Stimulated activated naive B cell treated with anti-CD40 and anti-IgM and Interleukin-4, amounts not matched to agents 10 μg/mL and 1 μg/mL and 100 μg/mL, for 72 hours (primary cell): Measurements from ENCODE around the gene PNPLA6.

Experiments used
- ATAC-seq, 2 donors: fragments of 150-1000 bp; cut with Tn5 transposase; replicated peaks; 2 replicates each; pipeline ENCODE4 v1.10.0; 2021; ENCODE audit warnings: moderate library complexity in 1 of 2
- DNase-seq: peaks from one replicate; pipeline ENCODE4 v3.0.0; 2021
- H3K27ac Mint-ChIP-seq: one replicate; pipeline ENCODE4 v1.8.0; 2022; ENCODE audit warnings: mild to moderate bottlenecking, mixed read lengths
- H3K27me3 Mint-ChIP-seq, 2 donors: one replicate each; pipeline ENCODE4 v1.8.0; 2022; ENCODE audit warnings: mixed read lengths in 2 of 2
- H3K36me3 Mint-ChIP-seq, 2 donors: one replicate each; pipeline ENCODE4 v1.8.0; 2022; ENCODE audit warnings: mixed read lengths in 2 of 2, mild to moderate bottlenecking in 1 of 2
- H3K4me1 Mint-ChIP-seq, 2 donors: one replicate each; pipeline ENCODE4 v1.8.0; 2022; ENCODE audit warnings: mixed read lengths in 2 of 2, mild to moderate bottlenecking in 1 of 2
- H3K4me3 Mint-ChIP-seq, 2 donors: one replicate each; pipeline ENCODE4 v1.8.0; 2022; ENCODE audit warnings: mild to moderate bottlenecking in 2 of 2, mixed read lengths in 2 of 2, moderate library complexity in 1 of 2
- H3K9me3 Mint-ChIP-seq, 2 donors: one replicate each; pipeline ENCODE4 v1.8.0; 2022; ENCODE audit warnings: mixed read lengths in 2 of 2, mild to moderate bottlenecking in 1 of 2

The PNPLA6 gene

GRCh38 chr19:7535047-7535997, at the start of gene PNPLA6:
PNPLA6 (plus strand) TSS chr19:7535717; CDS start chr19:7535789, 72 bp downstream.
- ATAC-seq (peak; percentile 76 to 81), DNase-seq (peak; percentile 93)
- Mint-ChIP-seq H3K27me3 (no peaks in the 10 kb centered on the region), H3K36me3 (peaks cover 27 to 28% of the 10 kb centered on the region in 2 donors), H3K4me1 (peaks cover 17 to 34% of the 10 kb centered on the region in 2 donors), H3K27ac (peak within 1 kb of the TSS; percentile 98), H3K4me3 (peak within 1 kb of the TSS; percentile 98 to 99), H3K9me3 (no peaks in the 10 kb centered on the region)

- no peak overlapping the region for H3K27ac Mint-ChIP-seq
These were observed 48.6 kb upstream of the PNPLA6 start for GRCh38 chr19:7486923-7487322.

GRCh38 chr19:7488736-7489353, 46.7 kb upstream of the PNPLA6 start, which contains the start of gene PEX11G:
PEX11G (minus strand) TSS chr19:7489035; CDS start chr19:7489010, 25 bp downstream.
- Mint-ChIP-seq H3K9me3 (no peaks in the 10 kb centered on the region), H3K4me1 (peaks cover 6 to 13% of the 10 kb centered on the region in 2 donors), H3K36me3 (no peaks in the 10 kb centered on the region), H3K27ac (peak within 1 kb of the TSS; percentile 81), H3K4me3 (peak within 1 kb of the TSS; percentile 82 to 84), H3K27me3 (peaks cover 3 to 11% of the 10 kb centered on the region in 2 donors)
- DNase-seq (peak; percentile 88), ATAC-seq (peak; percentile 98)

More at GRCh38 chr19:7486923-7487322, 48.6 kb upstream of the PNPLA6 start:
- no peak overlapping the region for H3K4me3 Mint-ChIP-seq
- H3K36me3 Mint-ChIP-seq: no peaks in the 10 kb centered on the region
- no peaks in the 10 kb centered on the region for H3K27me3 Mint-ChIP-seq
- DNase-seq (no peak), ATAC-seq (no peak)
- H3K4me1 Mint-ChIP-seq: peaks cover 12 to 22% of the 10 kb centered on the region in 2 donors
- no peaks in the 10 kb centered on the region for H3K9me3 Mint-ChIP-seq

DNA sequence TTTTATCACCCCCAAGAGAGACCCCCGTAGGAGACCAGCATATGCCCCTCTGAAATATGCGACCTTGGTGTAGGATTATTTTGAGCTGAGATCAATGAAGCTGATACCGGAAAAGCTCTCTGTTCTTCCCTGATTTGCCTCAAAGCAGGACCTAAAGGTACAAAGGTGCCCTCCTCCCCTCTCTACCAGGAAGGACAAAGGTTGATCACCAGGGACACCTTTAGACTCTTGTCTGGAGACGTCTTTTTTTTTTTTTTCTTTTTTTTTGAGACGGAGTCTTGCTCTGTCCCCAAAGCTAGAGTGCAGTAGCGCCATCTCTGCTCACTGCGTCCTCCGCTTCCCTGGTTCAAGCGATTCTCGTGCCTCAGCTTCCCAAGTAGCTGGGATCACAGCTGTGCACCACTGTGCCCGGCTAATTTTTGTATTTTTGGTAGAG, 45.9 kb upstream of the PNPLA6 start:
- Mint-ChIP-seq H3K4me3 (peak overlapping the region; percentile 56 to 84), H3K4me1 (peaks cover 6 to 13% of the 10 kb centered on the region in 2 donors), H3K27ac (peak overlapping the region; percentile 42), H3K36me3 (no peaks in the 10 kb centered on the region), H3K27me3 (peaks cover 3 to 15% of the 10 kb centered on the region in 2 donors), H3K9me3 (no peaks in the 10 kb centered on the region)
- DNase-seq (no peak), ATAC-seq (no peak)

GRCh38 chr19:7492142-7492541, 43.4 kb upstream of the PNPLA6 start:
- no peak for ATAC-seq
- H3K4me3 Mint-ChIP-seq: no peak overlapping the region
- H3K27ac Mint-ChIP-seq: no peak overlapping the region
- peaks cover 6 to 13% of the 10 kb centered on the region in 2 donors for H3K4me1 Mint-ChIP-seq
- no peak for DNase-seq
- H3K36me3 Mint-ChIP-seq: no peaks in the 10 kb centered on the region
- H3K9me3 Mint-ChIP-seq: no peaks in the 10 kb centered on the region
- H3K27me3 Mint-ChIP-seq: peaks cover 16 to 31% of the 10 kb centered on the region in 2 donors

DNA sequence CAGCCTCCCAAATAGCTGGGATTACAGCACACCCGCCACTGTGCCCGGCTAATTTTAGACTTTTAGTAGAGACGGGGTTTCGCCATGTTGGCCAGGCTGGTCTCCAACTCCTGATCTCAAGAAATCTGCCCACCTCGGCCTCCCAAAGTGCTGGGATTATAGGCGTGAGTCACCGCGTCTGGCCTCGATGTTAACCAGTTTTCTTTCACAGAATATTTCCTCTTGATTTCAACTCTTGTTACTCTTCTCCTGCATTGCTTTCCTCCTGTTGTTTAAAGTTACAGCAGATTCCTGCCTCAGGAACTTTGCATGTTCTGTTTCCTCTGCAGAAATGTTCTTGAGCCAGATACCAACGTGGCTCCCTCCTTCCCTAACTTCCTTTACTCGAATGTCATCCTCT, 43.0 kb upstream of the PNPLA6 start:
- no peaks in the 10 kb centered on the region for H3K9me3 Mint-ChIP-seq
- H3K4me3 Mint-ChIP-seq: no peak overlapping the region
- DNase-seq (no peak), ATAC-seq (no peak)
- no peak overlapping the region for H3K27ac Mint-ChIP-seq
- peaks cover 20 to 36% of the 10 kb centered on the region in 2 donors for H3K27me3 Mint-ChIP-seq
- no peaks in the 10 kb centered on the region for H3K36me3 Mint-ChIP-seq
- H3K4me1 Mint-ChIP-seq: peaks cover 6 to 13% of the 10 kb centered on the region in 2 donors

- Mint-ChIP-seq H3K4me3 (no peak overlapping the region), H3K4me1 (peaks cover 6 to 8% of the 10 kb centered on the region in 2 donors), H3K27me3 (peaks cover 39 to 48% of the 10 kb centered on the region in 2 donors), H3K9me3 (no peaks in the 10 kb centered on the region), H3K36me3 (no peaks in the 10 kb centered on the region), H3K27ac (no peak overlapping the region)
- no peak for ATAC-seq
- DNase-seq: no peak
These were observed 41.0 kb upstream of the PNPLA6 start for GRCh38 chr19:7494416-7495098.

- peaks cover 0 to 2% of the 10 kb centered on the region in 2 donors for H3K36me3 Mint-ChIP-seq
- peaks cover 52 to 64% of the 10 kb centered on the region in 2 donors for H3K27me3 Mint-ChIP-seq
- H3K27ac Mint-ChIP-seq: no peak overlapping the region
- ATAC-seq: peak; percentile 48 to 67
- no peak overlapping the region for H3K4me3 Mint-ChIP-seq
- no peaks in the 10 kb centered on the region for H3K9me3 Mint-ChIP-seq
- H3K4me1 Mint-ChIP-seq: peaks cover 5 to 8% of the 10 kb centered on the region in 2 donors
- no peak for DNase-seq
These were observed 38.2 kb upstream of the PNPLA6 start for GRCh38 chr19:7497292-7497691.

DNA sequence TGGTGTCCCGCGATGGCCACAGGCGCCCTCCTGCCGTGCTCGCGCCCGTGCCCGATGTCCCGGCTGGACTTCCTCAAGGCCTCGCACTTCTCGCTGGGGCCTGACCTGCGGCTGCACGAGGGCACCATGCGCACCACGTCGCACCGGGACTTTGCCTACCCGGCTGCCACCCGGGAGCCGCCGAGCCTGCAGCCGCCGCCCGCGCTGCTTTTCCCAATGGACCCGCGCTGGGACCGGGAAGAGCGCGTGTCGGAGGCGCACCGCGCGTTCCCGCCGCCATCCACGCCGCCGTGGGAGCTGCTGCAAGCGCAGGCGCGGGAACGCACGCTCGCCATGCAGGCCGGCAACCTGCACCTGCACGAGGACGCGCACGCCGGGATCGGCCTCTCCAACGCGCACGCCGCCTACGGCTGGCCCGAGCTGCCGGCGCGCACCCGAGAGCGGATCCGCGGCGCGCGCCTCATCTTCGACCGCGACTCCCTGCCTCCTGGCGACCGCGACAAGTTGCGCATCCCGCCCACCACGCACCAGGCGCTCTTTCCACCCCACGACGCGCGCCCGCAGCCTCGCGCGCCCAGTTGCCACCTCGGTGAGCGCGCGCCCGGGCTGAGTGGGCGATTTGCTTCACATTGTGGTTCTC, 34.6 kb upstream of the PNPLA6 start:
- peak; percentile 59 to 62 for ATAC-seq
- peak overlapping the region; percentile 71 to 84 for H3K4me3 Mint-ChIP-seq

GRCh38 chr19:7502552-7502951, 33.0 kb upstream of the PNPLA6 start:
- no peak for ATAC-seq
- Mint-ChIP-seq H3K4me1 (peaks cover 15 to 26% of the 10 kb centered on the region in 2 donors), H3K27me3 (peaks cover 64 to 70% of the 10 kb centered on the region in 2 donors)

More for the DNA sequence above, 34.6 kb upstream of the PNPLA6 start:
- Mint-ChIP-seq H3K36me3 (peaks cover 0 to 2% of the 10 kb centered on the region in 2 donors), H3K9me3 (no peaks in the 10 kb centered on the region), H3K4me1 (peaks cover 10 to 14% of the 10 kb centered on the region in 2 donors), H3K27ac (no peak overlapping the region), H3K27me3 (peaks cover 61 to 68% of the 10 kb centered on the region in 2 donors)
- DNase-seq: no peak

DNA sequence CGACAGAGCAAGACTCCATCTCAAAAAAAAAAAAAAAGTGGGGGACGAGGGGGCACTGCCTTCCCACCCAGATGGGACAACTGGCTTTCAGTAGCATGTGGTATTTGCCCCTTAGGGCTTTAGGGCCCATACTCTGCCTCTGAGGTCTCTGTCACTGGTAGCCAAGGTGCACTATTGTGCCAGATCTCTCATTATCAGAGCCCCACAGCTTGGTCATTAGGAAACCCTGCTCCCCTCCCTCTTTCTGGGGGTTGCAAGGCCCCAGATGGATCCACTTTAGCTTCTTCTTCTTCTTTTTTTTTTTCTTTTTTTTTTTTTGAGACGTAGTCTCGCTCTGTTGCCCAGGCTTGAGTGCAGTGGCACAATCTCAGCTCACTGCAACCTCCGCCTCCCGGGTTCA, 30.8 kb upstream of the PNPLA6 start:
- no peak overlapping the region for H3K4me3 Mint-ChIP-seq
- H3K9me3 Mint-ChIP-seq: peaks cover 3 to 9% of the 10 kb centered on the region in 2 donors
- H3K4me1 Mint-ChIP-seq: peaks cover 14 to 31% of the 10 kb centered on the region in 2 donors
- DNase-seq: no peak
- no peak overlapping the region for H3K27ac Mint-ChIP-seq
- H3K36me3 Mint-ChIP-seq: peaks cover 2 to 4% of the 10 kb centered on the region in 2 donors
- peaks cover 61 to 74% of the 10 kb centered on the region in 2 donors for H3K27me3 Mint-ChIP-seq
- no peak for ATAC-seq

More at GRCh38 chr19:7502552-7502951, 33.0 kb upstream of the PNPLA6 start:
- H3K9me3 Mint-ChIP-seq: peaks cover 3 to 9% of the 10 kb centered on the region in 2 donors
- H3K27ac Mint-ChIP-seq: no peak overlapping the region
- no peak for DNase-seq
- H3K36me3 Mint-ChIP-seq: peaks cover 2 to 4% of the 10 kb centered on the region in 2 donors
- no peak overlapping the region for H3K4me3 Mint-ChIP-seq

GRCh38 chr19:7505288-7505681, 30.2 kb upstream of the PNPLA6 start:
- ATAC-seq: no peak
- Mint-ChIP-seq H3K27me3 (peaks cover 58 to 79% of the 10 kb centered on the region in 2 donors), H3K36me3 (peaks cover 2 to 4% of the 10 kb centered on the region in 2 donors), H3K4me1 (peaks cover 14 to 31% of the 10 kb centered on the region in 2 donors), H3K4me3 (peak overlapping the region in 1 of 2 donors; percentile 55), H3K9me3 (peaks cover 3 to 9% of the 10 kb centered on the region in 2 donors), H3K27ac (peak overlapping the region; percentile 37)
- DNase-seq: no peak

DNA sequence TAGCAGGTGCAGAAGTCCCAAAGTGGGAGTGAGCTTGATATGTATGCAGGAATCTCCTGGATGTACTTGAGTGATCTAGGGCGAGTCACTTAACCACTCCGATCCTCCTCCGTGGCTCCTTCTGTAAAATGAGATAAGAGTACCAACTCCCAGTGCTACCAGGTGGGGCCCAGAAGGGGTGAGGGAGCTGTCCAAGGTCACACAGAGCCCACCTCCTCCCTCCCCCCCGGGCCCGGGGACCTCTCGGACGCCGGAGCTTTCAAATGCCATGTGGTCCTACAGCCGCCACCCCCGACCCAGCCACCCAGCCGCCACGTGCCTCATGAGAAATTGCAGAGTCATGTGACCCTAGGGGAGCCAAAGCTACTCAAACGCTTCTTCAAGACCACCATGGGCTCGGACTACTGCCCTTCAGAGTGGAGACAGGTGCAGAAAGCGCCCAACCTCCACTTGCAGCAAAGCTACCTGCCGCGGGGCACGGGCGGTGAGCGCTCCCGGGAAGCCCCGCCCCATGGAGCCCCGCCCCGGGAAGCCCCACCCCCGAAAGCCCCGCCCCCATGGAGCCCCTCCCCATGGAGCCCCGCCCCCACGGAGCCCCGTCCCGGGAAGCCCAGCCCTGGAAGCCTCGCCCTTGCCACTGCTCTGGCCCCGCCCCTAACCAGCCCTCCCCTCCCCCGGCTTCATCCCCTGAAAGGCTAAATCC, 29.7 kb upstream of the PNPLA6 start:
- DNase-seq (no peak), ATAC-seq (peak; percentile 31 to 49)
- H3K4me3 Mint-ChIP-seq: peak overlapping the region; percentile 52 to 55
- H3K4me1 Mint-ChIP-seq: peaks cover 14 to 31% of the 10 kb centered on the region in 2 donors
- peaks cover 2 to 4% of the 10 kb centered on the region in 2 donors for H3K36me3 Mint-ChIP-seq
- peaks cover 3 to 9% of the 10 kb centered on the region in 2 donors for H3K9me3 Mint-ChIP-seq
- peak overlapping the region; percentile 37 for H3K27ac Mint-ChIP-seq
- peaks cover 58 to 77% of the 10 kb centered on the region in 2 donors for H3K27me3 Mint-ChIP-seq
